GM23338 (cell line): ENCODE results near the gene RAB40C. TPM values are rescaled to one million over a fixed set of nuclear protein-coding genes. Genes with fewer than 3 reads are reported as not detected.

Experiments
- ATAC-seq: fragments of 200-7000 bp; cut with Tn5 transposase; 3 replicates; pipeline ENCODE4 v1.9.1; 2020
- DNase-seq: peaks from one replicate; pipeline ENCODE4 v3.0.0-alpha.2; 2015; ENCODE audit warnings: low spot score
- H2AFZ ChIP-seq: fragments of 200-600 bp; sonication (generic); 2 replicates; pipeline ENCODE4 v1.8.0; 2016; ENCODE audit warnings: antibody characterized with exemption, mild to moderate bottlenecking, moderate library complexity
- H3F3A ChIP-seq: fragments of 200-600 bp; sonication (generic); replicated peaks from 2 replicates; pipeline ENCODE4 v1.8.0; 2017; ENCODE audit warnings: antibody characterized with exemption, mixed run types, low read depth
- H3K27ac ChIP-seq: fragments of 200-600 bp; sonication (generic); 2 replicates; pipeline ENCODE4 v1.6.1; 2016; ENCODE audit warnings: low read depth
- H3K27me3 ChIP-seq: fragments of 200-600 bp; sonication (generic); 2 replicates; pipeline ENCODE4 v1.8.0; 2016; ENCODE audit warnings: mild to moderate bottlenecking, mixed run types, moderate library complexity; ENCODE audit not compliant: insufficient read depth
- H3K36me3 ChIP-seq: fragments of 200-600 bp; sonication (generic); 2 replicates; pipeline ENCODE4 v1.8.0; 2016; ENCODE audit warnings: mild to moderate bottlenecking; ENCODE audit not compliant: insufficient read depth
- H3K4me1 ChIP-seq: fragments of 200-600 bp; sonication (generic); 2 replicates; pipeline ENCODE4 v1.8.0; 2016; ENCODE audit warnings: mild to moderate bottlenecking, moderate library complexity; ENCODE audit not compliant: insufficient read depth
- H3K4me2 ChIP-seq: fragments of 200-600 bp; sonication (generic); 2 replicates; pipeline ENCODE4 v1.7.1; 2017; ENCODE audit warnings: mixed run types
- H3K4me3 ChIP-seq: fragments of 200-600 bp; sonication (generic); 2 replicates; pipeline ENCODE4 v1.6.1; 2016; ENCODE audit warnings: mixed run types
- H3K79me2 ChIP-seq: fragments of 200-600 bp; sonication (generic); replicated peaks from 2 replicates; pipeline ENCODE4 v1.8.0; 2017; ENCODE audit warnings: mild to moderate bottlenecking; ENCODE audit not compliant: insufficient read depth
- H3K9me2 ChIP-seq: fragments of 200-600 bp; sonication (generic); 2 replicates; pipeline ENCODE4 v1.8.0; 2017; ENCODE audit not compliant: insufficient read depth
- H4K20me1 ChIP-seq: fragments of 200-600 bp; sonication (generic); replicated peaks from 2 replicates; pipeline ENCODE4 v1.8.0; 2017; ENCODE audit warnings: mild to moderate bottlenecking; ENCODE audit not compliant: insufficient read depth
- H3K27ac Mint-ChIP-seq: 2 replicates; pipeline ENCODE4 v1.8.0; 2020; ENCODE audit warnings: inconsistent platforms, mild to moderate bottlenecking, moderate library complexity, mixed read lengths
- H3K27me3 Mint-ChIP-seq: 3 replicates; pipeline ENCODE4 v1.8.0; 2022; ENCODE audit warnings: low read depth, mild to moderate bottlenecking, moderate library complexity, mixed read lengths, inconsistent platforms; ENCODE audit not compliant: insufficient read depth, poor library complexity
- H3K36me3 Mint-ChIP-seq: 3 replicates; pipeline ENCODE4 v1.8.0; 2021; ENCODE audit warnings: low read depth, mild to moderate bottlenecking, inconsistent platforms, moderate library complexity, mixed read lengths
- H3K4me1 Mint-ChIP-seq: 3 replicates; pipeline ENCODE4 v1.8.0; 2020; ENCODE audit warnings: mild to moderate bottlenecking, inconsistent platforms, mixed read lengths
- H3K4me3 Mint-ChIP-seq: 3 replicates; pipeline ENCODE4 v1.8.0; 2021; ENCODE audit warnings: moderate library complexity, mild to moderate bottlenecking, inconsistent platforms, mixed read lengths
- H3K9me3 Mint-ChIP-seq: 3 replicates; pipeline ENCODE4 v1.8.0; 2020; ENCODE audit warnings: moderate library complexity, mild to moderate bottlenecking, inconsistent platforms, mixed read lengths
- CREB1 ChIP-seq: fragments of 250-450 bp; sonication (Bioruptor Pico); IDR thresholded peaks from 2 replicates; pipeline ENCODE4 v1.5.0; 2020; ENCODE audit warnings: low read depth, mild to moderate bottlenecking, moderate library complexity
- CTCF ChIP-seq, 2 experiments: fragments of 200-600 bp in 1 of 2; sonication (generic) in 1 of 2; conservative IDR thresholded peaks; 2 replicates each; pipeline versions ENCODE4 v1.5.1 to v1.6.1; 2016 to 2017; ENCODE audit warnings: antibody characterized with exemption in 2 of 2, low read depth in 2 of 2, mild to moderate bottlenecking in 2 of 2, moderate library complexity in 1 of 2
- ETS1 ChIP-seq: IDR thresholded peaks from 2 replicates; pipeline ENCODE4 v1.6.1; 2016; ENCODE audit warnings: antibody characterized with exemption
- JUNB ChIP-seq: IDR thresholded peaks from one replicate; pipeline ENCODE4 v1.6.1; 2016; ENCODE audit warnings: antibody characterized with exemption; ENCODE audit not compliant: unreplicated experiment
- POLR2AphosphoS5 ChIP-seq: IDR thresholded peaks from 2 replicates; pipeline ENCODE4 v1.6.1; 2016; ENCODE audit warnings: antibody characterized with exemption, low read depth
- REST ChIP-seq: IDR thresholded peaks from one replicate; pipeline ENCODE4 v1.6.1; 2018; ENCODE audit warnings: antibody characterized with exemption; ENCODE audit not compliant: unreplicated experiment
- STAT1 ChIP-seq: IDR thresholded peaks from one replicate; pipeline ENCODE4 v1.6.1; 2016; ENCODE audit warnings: antibody characterized with exemption; ENCODE audit not compliant: unreplicated experiment
- ZNF114 ChIP-seq: fragments of 250-450 bp; sonication (Bioruptor Pico); IDR thresholded peaks from 2 replicates; pipeline ENCODE4 v1.5.0; 2020; ENCODE audit warnings: mild to moderate bottlenecking, moderate library complexity
- ZNF331 ChIP-seq: fragments of 250-450 bp; sonication (Bioruptor Pico); IDR thresholded peaks from 2 replicates; pipeline ENCODE4 v1.5.0; 2020; ENCODE audit warnings: low read depth, mild to moderate bottlenecking, moderate library complexity
- ZNF462 ChIP-seq: fragments of 250-450 bp; sonication (Bioruptor Pico); IDR thresholded peaks from 2 replicates; pipeline ENCODE4 v1.5.0; 2020; ENCODE audit warnings: mild to moderate bottlenecking, moderate library complexity
- polyA plus RNA-seq: library from polyadenylated mRNA; unstranded; fragments of >200 nt; fragmentation: Nextera tagmentation; extraction: Ambion mirVana; gene quantifications from 2 replicates; pipeline ENCODE4 v1.2.1, GENCODE V29; 2016
- total RNA-seq: library from RNA; depleted of rRNA; stranded (reverse); fragments of >200 nt; shearing (Covaris generic); gene quantifications from 2 replicates; pipeline ENCODE4 v1.2.3, GENCODE V29; 2014

The RAB40C gene
- total and polyA plus RNA-seq, 2 experiments from 2014 or later = 11.2 to 24.6 TPM

- H3K4me3 ChIP-seq = no peak overlapping the region
- Mint-ChIP-seq H3K27ac (no peak overlapping the region), H3K4me3 (no peak overlapping the region), H3K4me1 (peaks cover 9% of the 10 kb centered on the region), H3K9me3 (peaks cover 21% of the 10 kb centered on the region), H3K27me3 (peaks cover 10% of the 10 kb centered on the region), H3K36me3 (peaks cover 15% of the 10 kb centered on the region; the same call in 2 of the 3 replicates)
- H3K79me2 ChIP-seq = peaks cover 32% of the 10 kb centered on the region
- TF ChIP-seq POLR2AphosphoS5 (no peak), ETS1 (no peak), CTCF (conservative IDR thresholded peaks at IDR 0.05; ENCODE audit: low read depth in 2 of 2) (no peak), JUNB (no peak), REST (no peak), ZNF331 (CRISPR knock-in tag) (no peak), STAT1 (no peak), ZNF462 (CRISPR knock-in tag) (no peak), CREB1 (CRISPR knock-in tag) (no peak), ZNF114 (CRISPR knock-in tag) (no peak)
- H3K4me1 ChIP-seq = no peaks in the 10 kb centered on the region
- peaks cover 4% of the 10 kb centered on the region for H3F3A ChIP-seq
- H3K9me2 ChIP-seq = no peaks in the 10 kb centered on the region
- no peaks in the 10 kb centered on the region for H3K36me3 ChIP-seq
- ATAC-seq (no peak), DNase-seq (no peak)
- H4K20me1 ChIP-seq = peaks cover 4% of the 10 kb centered on the region; the same call in 1 of the 2 replicates
- no peaks in the 10 kb centered on the region for H3K27me3 ChIP-seq
- H2AFZ ChIP-seq = no peak overlapping the region
- H3K4me2 ChIP-seq = no peak overlapping the region
- H3K27ac ChIP-seq = no peak overlapping the region
Measured at GRCh38 chr16:606656-607307, 16.9 kb downstream of the RAB40C start.
